GM10266 (cell line): ENCODE results near the gene TMEM106C.

ENCODE experiments used
- DNase-seq: peaks from one replicate; pipeline ENCODE4 v3.0.0; 2012; ENCODE audit errors: extremely low spot score
- TF ChIP-seq, protein P1 (sequence below): IDR thresholded peaks from 2 replicates; pipeline ENCODE4 v1.5.1; 2012; ENCODE audit warnings: mild to moderate bottlenecking, low read depth; ENCODE audit not compliant: control insufficient read depth, insufficient read depth; ENCODE audit errors: missing control alignments

TMEM106C gene

DNA sequence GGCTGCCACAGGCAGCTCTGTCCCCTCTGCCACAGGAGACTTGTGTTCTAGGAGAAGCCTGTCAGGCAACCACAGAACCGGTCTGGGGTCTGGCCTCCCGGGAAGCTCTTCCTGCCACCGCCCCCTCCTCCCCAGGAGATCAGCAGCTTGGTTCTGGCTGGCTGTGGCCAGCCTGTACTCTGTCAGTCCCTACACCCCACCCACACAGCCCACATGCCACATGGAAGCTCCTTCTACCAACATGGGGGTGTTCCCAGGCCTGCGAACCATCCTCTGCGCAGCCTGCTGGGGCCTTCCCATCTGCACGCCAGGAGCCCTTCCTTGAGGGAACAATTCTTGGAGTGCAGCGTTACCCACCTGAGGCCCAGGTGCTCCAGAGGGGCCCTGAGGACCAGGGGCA lies 16.8 kb downstream of the TMEM106C start:
- no peak for DNase-seq
- TF ChIP-seq, protein P1, sequence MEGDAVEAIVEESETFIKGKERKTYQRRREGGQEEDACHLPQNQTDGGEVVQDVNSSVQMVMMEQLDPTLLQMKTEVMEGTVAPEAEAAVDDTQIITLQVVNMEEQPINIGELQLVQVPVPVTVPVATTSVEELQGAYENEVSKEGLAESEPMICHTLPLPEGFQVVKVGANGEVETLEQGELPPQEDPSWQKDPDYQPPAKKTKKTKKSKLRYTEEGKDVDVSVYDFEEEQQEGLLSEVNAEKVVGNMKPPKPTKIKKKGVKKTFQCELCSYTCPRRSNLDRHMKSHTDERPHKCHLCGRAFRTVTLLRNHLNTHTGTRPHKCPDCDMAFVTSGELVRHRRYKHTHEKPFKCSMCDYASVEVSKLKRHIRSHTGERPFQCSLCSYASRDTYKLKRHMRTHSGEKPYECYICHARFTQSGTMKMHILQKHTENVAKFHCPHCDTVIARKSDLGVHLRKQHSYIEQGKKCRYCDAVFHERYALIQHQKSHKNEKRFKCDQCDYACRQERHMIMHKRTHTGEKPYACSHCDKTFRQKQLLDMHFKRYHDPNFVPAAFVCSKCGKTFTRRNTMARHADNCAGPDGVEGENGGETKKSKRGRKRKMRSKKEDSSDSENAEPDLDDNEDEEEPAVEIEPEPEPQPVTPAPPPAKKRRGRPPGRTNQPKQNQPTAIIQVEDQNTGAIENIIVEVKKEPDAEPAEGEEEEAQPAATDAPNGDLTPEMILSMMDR, result no peak

DNA sequence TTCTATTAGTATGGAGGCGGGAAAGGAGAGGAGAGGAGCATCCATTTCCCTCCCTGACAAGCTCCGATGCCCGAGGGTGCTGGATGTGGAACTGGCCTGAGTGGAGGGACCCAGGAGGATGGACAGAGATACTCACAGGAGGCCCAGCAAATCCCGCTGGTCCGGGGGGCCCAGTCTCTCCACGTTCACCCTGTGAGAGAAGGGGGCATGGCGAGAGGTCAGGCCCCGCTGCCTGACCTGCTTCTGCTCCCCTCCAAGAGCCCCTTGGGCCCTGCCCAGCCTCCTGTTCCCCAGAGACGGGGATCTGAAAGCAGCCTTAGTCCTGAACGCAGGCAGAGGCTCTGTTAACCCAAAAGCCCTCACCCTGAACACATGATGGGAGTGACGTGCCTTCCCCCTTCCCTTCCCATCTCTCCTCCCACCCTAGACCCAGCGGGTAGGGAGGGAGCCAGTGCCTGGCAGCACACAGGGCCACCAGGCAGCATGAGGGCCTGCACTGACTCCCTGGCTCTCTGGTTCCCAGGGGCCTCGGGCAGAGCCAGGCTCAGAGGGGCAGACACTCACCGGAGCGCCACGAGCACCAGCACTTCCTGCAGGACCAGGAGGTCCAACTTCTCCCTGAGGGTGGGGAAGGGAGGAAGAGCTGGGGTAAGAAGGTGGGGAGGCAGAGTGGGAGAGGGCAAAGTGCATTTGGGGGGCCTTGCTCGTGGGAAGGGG lies 17.5 kb downstream of the TMEM106C start:
- no peak for DNase-seq
- TF ChIP-seq, protein P1, result no peak

DNA sequence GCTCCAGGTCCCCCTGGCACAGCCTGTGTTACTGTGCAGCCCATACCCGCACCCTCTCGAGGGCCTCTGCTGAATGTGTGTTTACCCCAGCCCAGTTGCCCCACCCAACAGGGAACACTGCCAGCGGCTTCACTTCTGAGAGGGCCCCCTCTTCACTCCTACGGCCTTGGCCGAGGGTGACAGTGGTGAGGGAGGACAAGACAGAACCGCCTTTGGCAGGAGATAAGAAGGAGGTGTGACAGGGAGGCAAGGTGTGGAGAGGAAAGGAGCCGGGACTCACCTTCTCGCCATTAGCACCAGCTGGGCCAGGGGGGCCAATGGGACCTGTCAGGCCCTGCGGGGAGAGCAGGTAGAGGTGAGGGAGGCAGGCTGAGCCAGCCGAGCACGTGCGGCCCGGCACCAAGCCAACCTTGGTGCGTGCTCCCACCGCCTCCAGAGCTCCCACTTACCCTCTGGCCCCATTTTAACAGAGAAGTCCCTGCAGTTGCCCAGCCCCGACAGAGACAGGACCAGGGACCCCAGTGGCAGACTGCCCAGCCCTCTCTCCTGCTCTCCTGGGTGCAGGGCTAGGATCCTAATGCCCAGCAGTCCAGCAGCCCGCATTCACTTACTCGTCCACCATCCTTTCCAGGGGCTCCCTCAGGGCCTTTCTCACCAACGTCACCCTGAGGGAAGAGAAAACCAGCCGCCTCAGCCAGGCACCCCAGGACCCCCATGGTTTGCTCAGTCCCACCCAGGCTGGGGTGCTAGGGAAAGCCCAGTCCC lies 18.3 kb downstream of the TMEM106C start:
- TF ChIP-seq, protein P1, result no peak
- no peak for DNase-seq

DNA sequence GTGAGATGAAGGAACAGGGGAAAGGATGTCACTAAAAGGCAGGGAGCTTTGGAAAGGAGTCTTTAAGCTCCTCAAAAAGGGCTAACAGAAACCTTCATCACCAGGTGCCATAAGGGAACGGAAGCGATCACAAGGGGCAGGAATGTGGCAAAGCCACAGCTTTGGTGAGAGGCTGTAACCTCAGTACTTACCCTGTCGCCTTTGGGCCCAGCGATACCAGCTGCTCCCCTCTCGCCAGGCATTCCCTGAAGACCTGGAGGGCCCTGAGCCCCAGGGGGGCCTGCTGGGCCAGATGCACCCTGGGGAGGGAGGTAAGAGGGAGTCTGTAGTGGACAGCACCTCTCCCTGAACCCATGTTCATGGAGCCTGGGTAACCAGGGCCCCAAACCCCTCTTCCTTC lies 18.9 kb downstream of the TMEM106C start:
- TF ChIP-seq, protein P1, result no peak

DNA sequence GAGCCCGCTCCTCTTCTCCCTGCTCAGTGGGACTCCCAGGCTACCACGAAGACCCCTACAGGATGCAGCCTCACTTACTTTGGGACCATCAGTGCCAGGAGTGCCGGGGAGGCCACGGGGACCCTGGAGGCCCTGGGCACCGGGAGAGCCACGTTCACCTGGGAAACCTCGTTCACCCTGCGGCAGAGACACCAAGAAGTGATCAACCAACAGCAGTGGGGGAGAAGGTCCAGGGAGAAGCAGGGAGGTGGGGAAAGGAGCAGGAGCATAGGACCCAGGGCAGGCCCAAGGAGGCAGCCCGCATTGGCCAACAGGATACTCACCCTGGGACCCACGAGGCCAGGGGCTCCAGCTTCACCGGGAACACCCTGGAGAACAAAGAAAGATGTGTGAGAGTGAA lies 19.4 kb downstream of the TMEM106C start:
- no peak for DNase-seq
- TF ChIP-seq, protein P1, result no peak

More for the DNA sequence above, 18.9 kb downstream of the TMEM106C start:
- DNase-seq, result no peak

DNA sequence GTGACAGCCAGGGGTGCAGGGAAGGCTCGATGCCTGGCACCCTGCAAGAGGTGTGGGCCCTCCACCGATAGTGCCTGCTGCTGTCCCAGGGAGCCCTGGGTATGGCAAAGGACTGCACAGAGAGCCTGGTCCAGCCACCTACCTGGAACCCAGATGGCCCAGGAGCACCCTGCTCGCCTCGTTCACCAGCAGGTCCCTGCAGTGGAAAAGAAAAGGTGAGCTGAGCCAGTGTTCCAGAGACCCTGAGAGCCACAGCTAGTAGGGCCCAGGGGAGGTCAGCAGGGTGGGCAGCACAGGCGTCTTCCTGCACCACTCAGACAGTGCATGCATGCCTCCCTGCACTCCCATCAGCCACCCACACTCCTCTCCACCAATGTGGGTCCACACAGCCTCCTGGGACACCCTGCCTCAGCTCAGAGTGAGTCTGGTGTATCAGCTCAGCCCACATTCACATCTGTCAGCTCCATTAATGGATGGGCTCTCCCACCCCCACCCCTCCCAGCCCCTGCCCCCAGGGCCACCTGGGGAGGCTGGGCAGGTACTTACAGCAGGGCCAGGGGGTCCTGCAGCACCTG lies 20.2 kb downstream of the TMEM106C start:
- TF ChIP-seq, protein P1, result no peak
- no peak for DNase-seq
